Measurements from ENCODE around the gene APC2.

Gene APC2

GRCh38 chr19:1465191-1466016, 15.5 kb downstream of the APC2 start:
- DNase-seq (ENCODE audit: low spot score) = no peak
- FAIRE-seq = no peak

GRCh38 chr19:1466018-1466460, 16.1 kb downstream of the APC2 start:
- no peak for DNase-seq (ENCODE audit: low spot score)

GRCh38 chr19:1466461-1467214, 16.7 kb downstream of the APC2 start:
- no peak for DNase-seq (ENCODE audit: low spot score)
- FAIRE-seq = no peak

More at GRCh38 chr19:1466018-1466460, 16.1 kb downstream of the APC2 start:
- FAIRE-seq = no peak

- no peak for DNase-seq (ENCODE audit: low spot score)
- FAIRE-seq = no peak
Observed at GRCh38 chr19:1467215-1467489, 17.2 kb downstream of the APC2 start.

GRCh38 chr19:1467490-1468273, 17.8 kb downstream of the APC2 start:
- no peak for FAIRE-seq
- DNase-seq (ENCODE audit: low spot score) = no peak

- FAIRE-seq (no peak), DNase-seq (ENCODE audit: low spot score) (no peak)
Observed at GRCh38 chr19:1468274-1468820, 18.4 kb downstream of the APC2 start.

- DNase-seq (ENCODE audit: low spot score) (no peak), FAIRE-seq (no peak)
Observed at GRCh38 chr19:1468821-1469254, 18.9 kb downstream of the APC2 start.

GRCh38 chr19:1469255-1470054, 19.5 kb downstream of the APC2 start:
- no peak for FAIRE-seq
- no peak for DNase-seq (ENCODE audit: low spot score)

GRCh38 chr19:1470055-1470304, 20.1 kb downstream of the APC2 start:
- DNase-seq (ENCODE audit: low spot score) = no peak
- FAIRE-seq = no peak

GRCh38 chr19:1470305-1471009, 20.5 kb downstream of the APC2 start:
- no peak for FAIRE-seq

GRCh38 chr19:1471010-1471514, 21.1 kb downstream of the APC2 start:
- DNase-seq (ENCODE audit: low spot score) = no peak
- FAIRE-seq = no peak

More at GRCh38 chr19:1470305-1471009, 20.5 kb downstream of the APC2 start:
- no peak for DNase-seq (ENCODE audit: low spot score)

- FAIRE-seq (no peak), DNase-seq (ENCODE audit: low spot score) (no peak)
Observed at GRCh38 chr19:1471515-1472160, 21.7 kb downstream of the APC2 start.

GRCh38 chr19:1472231-1473084, 22.5 kb downstream of the APC2 start:
- DNase-seq (ENCODE audit: low spot score) (no peak), FAIRE-seq (no peak)

- FAIRE-seq (no peak), DNase-seq (ENCODE audit: low spot score) (no peak)
Observed at GRCh38 chr19:1473085-1473851, 23.3 kb downstream of the APC2 start.

GRCh38 chr19:1474011-1474764, 24.3 kb downstream of the APC2 start:
- no peak for FAIRE-seq
- no peak for DNase-seq (ENCODE audit: low spot score)

GRCh38 chr19:1474765-1475351, 24.9 kb downstream of the APC2 start:
- no peak for FAIRE-seq

More at GRCh38 chr19:1474765-1475351, 24.9 kb downstream of the APC2 start:
- DNase-seq (ENCODE audit: low spot score) = no peak

Data from urothelium cell line (cell line).